ENCODE results near the gene KPTN. TPM values are rescaled to one million over a fixed set of nuclear protein-coding genes. Genes with fewer than 3 reads are reported as not detected.

Gene KPTN
- total and polyA plus RNA-seq, 2 of the 13 experiments (the other 11 are each of a cell fraction or from before 2014, with no cell fraction given) = 9.1 to 13.3 TPM

GRCh38 chr19:47514869-47515588 is 31.0 kb upstream of the KPTN start, which contains the start of gene NAPA (continued):
- TF ChIP-seq PAXIP1 (CRISPR knock-in tag; conservative IDR thresholded peaks at IDR 0.05) = peak; percentile 70
- 0 out of 2 replicates have a peak, but pooled peaks have one; percentile 9 for TF ChIP-seq ZNF543 (CRISPR knock-in tag; IDR thresholded peaks at IDR 0.05)
- TF ChIP-seq SMAD9 (CRISPR knock-in tag; IDR thresholded peaks at IDR 0.05) = no peak
- no peak for TF ChIP-seq ATF4 (CRISPR knock-in tag; IDR thresholded peaks at IDR 0.05)
- peak; percentile 87; the same call in 1 of the 2 replicates for TF ChIP-seq ZNF747 (CRISPR knock-in tag; IDR thresholded peaks at IDR 0.05; ENCODE audit: borderline replicate concordance)
- no peak for TF ChIP-seq ZNF563 (CRISPR knock-in tag; IDR thresholded peaks at IDR 0.05)
- TF ChIP-seq TGIF2 (CRISPR knock-in tag; IDR thresholded peaks at IDR 0.05) = peak; percentile 100
- TF ChIP-seq MXI1 (IDR thresholded peaks at IDR 0.05; ENCODE audit: borderline replicate concordance, low read depth, low read length) = peak; percentile 94; the same call in 2 of the 3 replicates
- no peak for TF ChIP-seq TEAD2 (CRISPR knock-in tag; IDR thresholded peaks at IDR 0.05)
- TF ChIP-seq TFE3 (CRISPR knock-in tag; IDR thresholded peaks at IDR 0.05) = peak; percentile 96
- 0 out of 2 replicates have a peak, but pooled peaks have one; percentile 32 for TF ChIP-seq ESRRA (CRISPR knock-in tag; IDR thresholded peaks at IDR 0.05; ENCODE audit: low read depth)
- no peak for TF ChIP-seq MZF1 (CRISPR knock-in tag; IDR thresholded peaks at IDR 0.05; ENCODE audit: borderline replicate concordance)
- no peak for TF ChIP-seq KIAA2018 (CRISPR knock-in tag; IDR thresholded peaks at IDR 0.05; ENCODE audit: borderline replicate concordance)
